ENCODE results near the gene SETD7.

Gene SETD7

DNA sequence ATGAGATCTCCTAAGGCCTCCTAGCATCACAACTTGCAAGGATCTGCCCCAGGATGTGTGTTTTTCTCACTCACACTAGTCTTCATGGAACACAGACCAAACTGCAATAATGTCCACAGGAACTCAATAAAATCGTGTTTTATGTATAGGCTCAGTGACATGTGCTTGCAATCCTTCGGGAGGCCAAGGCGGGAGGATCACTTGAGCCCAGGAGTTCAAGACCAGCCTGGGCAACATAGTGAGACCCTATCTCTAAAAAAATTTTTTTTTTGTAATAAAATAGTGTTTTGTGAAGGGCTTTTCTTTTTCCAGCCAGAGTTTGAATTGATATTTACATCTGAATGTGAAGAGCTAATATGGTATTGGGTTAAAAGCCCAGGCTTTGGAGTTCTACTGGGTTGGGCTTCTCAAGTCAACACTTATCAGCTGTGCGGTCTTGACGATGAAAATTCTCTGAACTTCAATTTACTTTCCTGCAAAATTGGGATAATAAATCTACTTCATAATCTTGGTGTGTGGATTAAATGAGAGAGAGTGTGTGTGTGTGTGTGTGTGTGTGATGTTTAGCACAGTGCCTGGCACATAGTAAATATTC, 38.7 kb upstream of the SETD7 start:
- H3K36me3 ChIP-seq (ENCODE audit: insufficient read depth, low read length): no peaks in the 10 kb centered on the region
- H3K9ac ChIP-seq (ENCODE audit: low read length): no peak overlapping the region
- H2AFZ ChIP-seq (ENCODE audit: low read length): no peak overlapping the region
- H4K20me1 ChIP-seq (ENCODE audit: insufficient read depth, low read length): no peaks in the 10 kb centered on the region
- no peaks in the 10 kb centered on the region for H3K9me3 ChIP-seq (ENCODE audit: low read length)
- no peak overlapping the region for H3K4me3 ChIP-seq (ENCODE audit: low read depth, low read length, poor library complexity, severe bottlenecking)
- H3F3A ChIP-seq (ENCODE audit: insufficient read depth, low read length): no peaks in the 10 kb centered on the region
- 0 out of 2 replicates have a peak, but pooled peaks cover 3% of the 10 kb centered on the region for H3K27me3 ChIP-seq (ENCODE audit: insufficient read depth, low read length)
- TF ChIP-seq, protein P1, sequence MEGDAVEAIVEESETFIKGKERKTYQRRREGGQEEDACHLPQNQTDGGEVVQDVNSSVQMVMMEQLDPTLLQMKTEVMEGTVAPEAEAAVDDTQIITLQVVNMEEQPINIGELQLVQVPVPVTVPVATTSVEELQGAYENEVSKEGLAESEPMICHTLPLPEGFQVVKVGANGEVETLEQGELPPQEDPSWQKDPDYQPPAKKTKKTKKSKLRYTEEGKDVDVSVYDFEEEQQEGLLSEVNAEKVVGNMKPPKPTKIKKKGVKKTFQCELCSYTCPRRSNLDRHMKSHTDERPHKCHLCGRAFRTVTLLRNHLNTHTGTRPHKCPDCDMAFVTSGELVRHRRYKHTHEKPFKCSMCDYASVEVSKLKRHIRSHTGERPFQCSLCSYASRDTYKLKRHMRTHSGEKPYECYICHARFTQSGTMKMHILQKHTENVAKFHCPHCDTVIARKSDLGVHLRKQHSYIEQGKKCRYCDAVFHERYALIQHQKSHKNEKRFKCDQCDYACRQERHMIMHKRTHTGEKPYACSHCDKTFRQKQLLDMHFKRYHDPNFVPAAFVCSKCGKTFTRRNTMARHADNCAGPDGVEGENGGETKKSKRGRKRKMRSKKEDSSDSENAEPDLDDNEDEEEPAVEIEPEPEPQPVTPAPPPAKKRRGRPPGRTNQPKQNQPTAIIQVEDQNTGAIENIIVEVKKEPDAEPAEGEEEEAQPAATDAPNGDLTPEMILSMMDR (IDR thresholded peaks at IDR 0.05; ENCODE audit: low read length): no peak
- TF ChIP-seq EZH2 (IDR thresholded peaks at IDR 0.05; ENCODE audit: borderline replicate concordance, low read length): no peak
- no peaks in the 10 kb centered on the region for H3K9me2 ChIP-seq (ENCODE audit: low read depth, low read length)
- no peak overlapping the region for H3K27ac ChIP-seq (ENCODE audit: low read depth, low read length, poor library complexity, severe bottlenecking)
- no peaks in the 10 kb centered on the region for H3K79me2 ChIP-seq (ENCODE audit: insufficient read depth, low read length)
- no peak overlapping the region for H3K4me2 ChIP-seq (ENCODE audit: low read length)
- no peaks in the 10 kb centered on the region for H3K4me1 ChIP-seq (ENCODE audit: insufficient read depth, low read length, severe bottlenecking)

DNA sequence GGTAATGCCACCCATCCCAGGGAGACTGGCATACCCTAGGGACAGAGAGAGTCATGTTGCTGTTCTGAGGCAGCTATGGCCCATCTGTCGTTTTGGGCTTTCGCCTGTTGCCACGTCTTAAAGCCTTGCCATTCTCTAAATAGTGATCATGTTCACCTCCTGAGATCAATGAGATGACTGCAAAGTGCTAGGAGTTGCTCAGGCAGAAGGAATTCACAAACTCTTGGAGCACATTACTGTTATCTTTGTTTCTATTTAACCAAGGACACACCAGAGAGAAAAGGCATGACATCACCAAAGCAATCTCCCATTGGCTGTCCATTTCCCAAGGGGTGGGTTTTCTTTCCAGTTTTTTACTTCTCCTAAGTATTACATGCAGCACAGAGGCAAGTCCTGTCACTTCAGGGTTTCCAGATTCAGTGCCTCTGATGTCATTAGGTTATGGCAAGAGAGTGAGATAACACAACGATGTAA, 37.1 kb upstream of the SETD7 start:
- no peaks in the 10 kb centered on the region for H3K4me1 ChIP-seq (ENCODE audit: insufficient read depth, low read length, severe bottlenecking)
- TF ChIP-seq, protein P1 (IDR thresholded peaks at IDR 0.05; ENCODE audit: low read length): no peak
- no peak for TF ChIP-seq EZH2 (IDR thresholded peaks at IDR 0.05; ENCODE audit: borderline replicate concordance, low read length)

DNA sequence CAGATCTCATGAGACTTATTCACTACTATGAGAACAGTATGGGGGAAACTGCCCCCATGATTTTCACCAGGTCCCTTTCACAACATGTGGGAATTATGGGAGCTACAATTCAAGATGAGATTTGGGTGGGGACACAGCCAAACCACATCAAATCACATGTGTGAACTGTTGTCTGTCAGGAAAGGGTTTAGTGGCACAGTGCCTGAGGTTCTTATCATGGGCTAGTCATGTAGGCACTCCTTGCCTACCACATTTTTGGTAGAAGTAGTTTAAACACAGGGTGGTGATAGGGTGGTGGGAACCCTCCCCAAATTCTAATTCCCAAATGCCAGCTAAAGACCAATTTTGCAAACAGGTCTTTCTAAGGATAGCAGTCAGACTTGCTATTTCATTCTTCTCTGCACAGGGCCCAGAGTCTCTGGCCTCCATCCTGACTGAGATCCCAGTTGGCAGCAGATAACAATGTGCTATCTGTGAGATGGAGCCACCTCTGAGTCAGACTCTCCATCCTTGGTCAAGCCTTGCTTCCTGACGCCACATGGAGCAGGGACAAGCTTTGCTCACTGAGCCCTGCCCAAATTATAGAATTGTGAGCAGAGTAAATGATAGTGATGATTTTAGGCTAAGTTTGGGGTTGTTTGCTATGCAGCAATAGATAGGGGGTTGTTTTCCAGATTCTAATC, 33.5 kb upstream of the SETD7 start:
- Histone ChIP-seq H3K27me3 (ENCODE audit: insufficient read depth, low read length) (no peaks in the 10 kb centered on the region; the same call in 1 of the 2 replicates), H3K4me2 (ENCODE audit: low read length) (no peak overlapping the region), H3K36me3 (ENCODE audit: insufficient read depth, low read length) (no peaks in the 10 kb centered on the region), H3K4me1 (ENCODE audit: insufficient read depth, low read length, severe bottlenecking) (no peaks in the 10 kb centered on the region), H3K9me3 (ENCODE audit: low read length) (no peaks in the 10 kb centered on the region), H3F3A (ENCODE audit: insufficient read depth, low read length) (no peaks in the 10 kb centered on the region), H3K9me2 (ENCODE audit: low read depth, low read length) (no peaks in the 10 kb centered on the region), H3K27ac (ENCODE audit: low read depth, low read length, poor library complexity, severe bottlenecking) (no peak overlapping the region), H3K4me3 (ENCODE audit: low read depth, low read length, poor library complexity, severe bottlenecking) (no peak overlapping the region), H2AFZ (ENCODE audit: low read length) (no peak overlapping the region), H4K20me1 (ENCODE audit: insufficient read depth, low read length) (no peaks in the 10 kb centered on the region), H3K79me2 (ENCODE audit: insufficient read depth, low read length) (no peaks in the 10 kb centered on the region), H3K9ac (ENCODE audit: low read length) (no peak overlapping the region)
- TF ChIP-seq EZH2 (IDR thresholded peaks at IDR 0.05; ENCODE audit: borderline replicate concordance, low read length): no peak
- TF ChIP-seq, protein P1 (IDR thresholded peaks at IDR 0.05; ENCODE audit: low read length): no peak

More for the DNA sequence above, 37.1 kb upstream of the SETD7 start:
- Histone ChIP-seq H2AFZ (ENCODE audit: low read length) (no peak overlapping the region), H3K27me3 (ENCODE audit: insufficient read depth, low read length) (peaks cover 3% of the 10 kb centered on the region; the same call in 1 of the 2 replicates), H3K9ac (ENCODE audit: low read length) (no peak overlapping the region), H3K4me2 (ENCODE audit: low read length) (no peak overlapping the region), H3K27ac (ENCODE audit: low read depth, low read length, poor library complexity, severe bottlenecking) (no peak overlapping the region), H3K79me2 (ENCODE audit: insufficient read depth, low read length) (no peaks in the 10 kb centered on the region), H4K20me1 (ENCODE audit: insufficient read depth, low read length) (no peaks in the 10 kb centered on the region), H3K9me2 (ENCODE audit: low read depth, low read length) (no peaks in the 10 kb centered on the region), H3K4me3 (ENCODE audit: low read depth, low read length, poor library complexity, severe bottlenecking) (no peak overlapping the region), H3F3A (ENCODE audit: insufficient read depth, low read length) (no peaks in the 10 kb centered on the region), H3K36me3 (ENCODE audit: insufficient read depth, low read length) (no peaks in the 10 kb centered on the region), H3K9me3 (ENCODE audit: low read length) (no peaks in the 10 kb centered on the region)

Measured in OCI-LY1 (cell line).